NCI-H2107 treated with DMSO at 0.1 percent for 48 hours (cell line): ENCODE data around the gene DNAJC18.

Experiments
- DNase-seq: peaks from one replicate; lab custom pipeline; 2025; ENCODE audit not compliant: unreplicated experiment; lab: John Stamatoyannopoulos, UW

Gene DNAJC18

GRCh38 chr5:139371482-139372435 lies 67.6 kb downstream of the DNAJC18 start:
- DNase-seq: no peak

DNA sequence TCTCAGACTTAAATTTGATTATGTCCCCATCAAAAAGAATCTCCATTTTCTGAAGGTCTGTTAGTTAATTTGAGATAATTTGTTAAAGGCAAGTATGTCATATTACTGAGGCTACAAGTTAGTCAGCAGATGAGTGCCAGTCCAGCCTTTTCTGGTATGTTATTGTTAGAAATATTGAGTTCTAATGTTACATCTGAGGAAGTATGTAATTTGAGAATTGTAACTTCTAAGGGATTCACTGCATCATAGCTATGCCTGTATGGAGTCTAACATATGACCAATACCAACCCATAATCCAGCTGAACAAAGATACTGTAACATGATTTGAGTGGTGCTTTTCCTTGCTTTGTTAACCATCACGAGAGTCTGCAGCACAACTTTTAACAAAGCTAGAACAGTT lies 70.1 kb downstream of the DNAJC18 start:
- DNase-seq: no peak

DNA sequence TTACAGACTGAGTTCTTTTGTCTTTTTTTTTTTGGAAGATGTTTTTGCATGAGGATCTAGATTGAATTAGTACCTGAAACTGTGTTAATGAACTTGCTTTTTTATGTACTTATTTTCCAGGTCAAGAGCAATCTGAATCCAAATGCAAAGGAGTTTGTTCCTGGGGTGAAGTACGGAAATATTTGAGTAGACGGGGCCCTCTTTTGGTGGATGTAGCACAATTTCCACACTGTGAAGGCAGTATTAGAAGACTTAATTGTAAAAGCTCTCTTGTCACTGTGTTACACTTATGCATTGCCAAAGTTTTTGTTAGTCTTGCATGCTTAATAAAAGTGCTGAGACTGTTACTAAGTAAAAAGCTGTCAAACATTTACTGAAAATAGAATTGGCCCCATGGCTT lies 70.7 kb downstream of the DNAJC18 start:
- DNase-seq: no peak

GRCh38 chr5:139364466-139364865 lies 74.9 kb downstream of the DNAJC18 start:
- DNase-seq: no peak

DNA sequence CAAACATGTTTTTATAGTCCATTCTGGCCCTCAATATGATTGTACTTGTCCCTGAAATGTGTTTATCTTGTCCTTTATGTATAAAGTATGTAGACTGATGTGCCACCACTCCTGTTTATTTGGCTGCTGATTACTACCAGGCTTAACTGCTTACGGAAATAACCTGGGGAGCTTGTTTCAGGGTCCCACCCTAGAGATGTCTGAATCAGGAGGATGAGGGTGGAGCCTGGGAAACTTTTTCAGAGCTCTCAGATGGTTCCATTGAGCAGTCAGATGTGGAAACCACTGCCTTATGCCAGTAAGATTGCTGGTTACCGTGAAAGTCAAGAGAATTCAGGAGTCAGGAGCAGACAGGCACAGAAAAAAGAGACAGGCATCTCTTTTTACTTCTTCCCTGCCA lies 75.4 kb downstream of the DNAJC18 start:
- no peak for DNase-seq

DNA sequence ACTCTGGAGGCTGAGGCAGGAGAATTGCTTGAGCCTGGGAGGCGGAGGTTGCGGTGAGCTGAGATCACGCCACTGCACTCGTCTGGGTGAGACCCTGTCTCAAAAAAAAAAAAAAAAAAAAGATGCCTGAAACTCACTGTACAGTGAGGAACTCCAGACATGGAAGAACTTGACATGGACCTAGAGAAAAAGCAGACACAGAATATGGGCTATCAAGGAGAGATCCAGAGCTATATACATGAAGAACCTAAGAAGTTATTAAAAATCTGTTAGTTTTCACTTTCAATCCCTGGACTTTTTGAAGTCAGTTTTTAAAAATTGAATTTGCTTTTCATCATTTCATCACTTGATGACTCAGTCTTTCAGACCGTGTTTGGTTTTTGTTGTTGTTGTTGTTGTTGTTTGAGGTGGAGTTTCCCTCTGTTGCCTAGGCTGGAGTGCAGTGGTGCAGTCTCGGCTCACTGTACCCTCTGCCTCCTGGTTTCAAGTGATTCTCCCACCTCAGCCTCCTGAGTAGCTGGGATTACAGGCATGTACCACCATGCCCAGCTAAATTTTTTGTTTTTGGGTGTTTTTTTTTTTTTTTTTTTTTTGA lies 77.4 kb downstream of the DNAJC18 start:
- DNase-seq: no peak

DNA sequence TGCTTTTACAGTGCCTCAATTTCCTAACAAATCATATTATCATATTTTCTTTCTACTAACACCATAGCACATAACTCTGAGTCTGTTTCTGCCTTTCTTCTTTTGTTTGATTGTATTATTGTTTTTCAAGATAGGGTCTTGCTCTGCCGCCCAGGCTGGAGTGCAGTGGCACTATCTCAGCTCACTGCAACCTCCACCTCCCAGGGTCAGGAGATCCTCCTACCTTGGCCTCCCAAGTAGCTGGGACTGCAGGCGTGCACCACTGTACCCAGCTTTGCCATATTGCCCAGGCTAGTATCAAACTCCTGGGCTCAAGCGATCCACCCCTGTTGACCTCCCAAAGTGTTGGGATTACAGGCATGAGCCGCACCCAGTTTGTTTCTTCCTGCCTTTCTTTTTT lies 78.9 kb downstream of the DNAJC18 start:
- no peak for DNase-seq
